Caco-2 (cell line): ENCODE results near the gene TRDN. TPM values are rescaled to one million over a fixed set of nuclear protein-coding genes. Genes with fewer than 3 reads are reported as not detected.

Experiments
- BruUV-seq: library from RNA; stranded (reverse); fragments of 400-500 nt; replicated peaks from 2 replicates; lab custom pipeline; 2021; lab: Mats Ljungman, UMichigan
- CTCF ChIA-PET: fragments of 300-600 bp; sonication (Branson Sonifier 250); formaldehyde crosslinking; loops from one replicate; lab custom pipeline; 2022; ENCODE audit warnings: antibody characterized with exemption; lab: Charles Lee
- POLR2A ChIA-PET: fragments of 300-600 bp; sonication (Branson Sonifier 250); formaldehyde crosslinking; loops from one replicate; lab custom pipeline; 2022; ENCODE audit warnings: antibody characterized with exemption; lab: Charles Lee
- DNase-seq, 2 experiments: peaks; one replicate each; pipeline versions ENCODE4 v3.0.0 to v3.0.0-alpha.2; 2020 to 2022
- H3K27me3 ChIP-seq: replicated peaks from 2 replicates; pipeline ENCODE4 v1.6.0; 2011; ENCODE audit warnings: low read length; ENCODE audit not compliant: control insufficient read depth, insufficient read depth
- H3K36me3 ChIP-seq: 2 replicates; pipeline ENCODE4 v1.5.1; 2011; ENCODE audit warnings: low read length; ENCODE audit not compliant: control insufficient read depth, insufficient read depth
- H3K4me1 ChIP-seq: fragments of 250-450 bp; sonication (Bioruptor Pico); 2 replicates; pipeline ENCODE4 v1.5.1; 2020; ENCODE audit warnings: mild to moderate bottlenecking
- H3K4me3 ChIP-seq: 2 replicates; pipeline ENCODE4 v1.5.1; 2011; ENCODE audit warnings: low read depth, mild to moderate bottlenecking, control low read depth, low read length
- H3K9me3 ChIP-seq: fragments of 250-450 bp; sonication (Bioruptor Pico); 2 replicates; pipeline ENCODE4 v1.5.1; 2020; ENCODE audit warnings: mild to moderate bottlenecking, moderate library complexity
- H3K27ac Mint-ChIP-seq: one replicate; pipeline ENCODE4 v1.8.0; 2022; ENCODE audit warnings: mixed read lengths; ENCODE audit not compliant: unreplicated experiment
- H3K27me3 Mint-ChIP-seq: one replicate; pipeline ENCODE4 v1.8.0; 2022; ENCODE audit warnings: mixed read lengths; ENCODE audit not compliant: insufficient read depth, unreplicated experiment
- H3K36me3 Mint-ChIP-seq: one replicate; pipeline ENCODE4 v1.8.0; 2022; ENCODE audit warnings: mild to moderate bottlenecking, mixed read lengths; ENCODE audit not compliant: insufficient read depth, unreplicated experiment
- H3K4me1 Mint-ChIP-seq: one replicate; pipeline ENCODE4 v1.8.0; 2022; ENCODE audit warnings: low read depth, mixed read lengths; ENCODE audit not compliant: unreplicated experiment
- H3K4me3 Mint-ChIP-seq: one replicate; pipeline ENCODE4 v1.8.0; 2022; ENCODE audit warnings: mild to moderate bottlenecking, moderate library complexity, mixed read lengths; ENCODE audit not compliant: unreplicated experiment
- H3K9me3 Mint-ChIP-seq: one replicate; pipeline ENCODE4 v1.8.0; 2022; ENCODE audit warnings: mixed read lengths; ENCODE audit not compliant: unreplicated experiment
- intact Hi-C: fragments of 100-400 bp; cut with micrococcal nuclease; formaldehyde crosslinking; loops from one replicate; pipeline ENCODE4 v1.10.0; 2022; ENCODE audit not compliant: unreplicated experiment
- total RNA-seq: library from RNA; stranded (reverse); gene quantifications from 2 replicates; pipeline ENCODE4 v1.2.3, GENCODE V29; 2022
- TF ChIP-seq, protein P1 (sequence below), 2 experiments: fragments of 200-600 bp in 1 of 2; IDR thresholded peaks; 1 replicate in 1 of 2; 2 replicates in 1 of 2; pipeline versions ENCODE4 v1.5.1 to v1.8.0; 2011 to 2022; ENCODE audit warnings: antibody characterized with exemption in 1 of 2, control low read depth in 1 of 2, inconsistent platforms in 1 of 2, low read depth in 1 of 2, low read length in 1 of 2, mild to moderate bottlenecking in 1 of 2, moderate library complexity in 1 of 2; ENCODE audit not compliant: insufficient read depth in 1 of 2, severe bottlenecking in 1 of 2, unreplicated experiment in 1 of 2

Gene TRDN
- total RNA-seq, 1 experiment from 2014 or later = not detected

- no peaks in the 10 kb centered on the region for H3K9me3 Mint-ChIP-seq
- Histone ChIP-seq H3K4me3 (no peak overlapping the region), H3K27me3 (no peaks in the 10 kb centered on the region), H3K9me3 (no peaks in the 10 kb centered on the region), H3K4me1 (no peaks in the 10 kb centered on the region), H3K36me3 (no peaks in the 10 kb centered on the region)
- intact Hi-C loops = no loop called here
- no peak for DNase-seq
- H3K36me3 Mint-ChIP-seq = no peaks in the 10 kb centered on the region
- ChIA-PET POLR2A (no interaction called here), CTCF (interaction anchor here (1.6 kb wide), 1 partner anchor 298 kb away, joined by 6 read pairs; no protein-coding TSS in a partner anchor)
- no peak overlapping the region for H3K4me3 Mint-ChIP-seq
- H3K4me1 Mint-ChIP-seq = no peaks in the 10 kb centered on the region
- TF ChIP-seq, protein P1, sequence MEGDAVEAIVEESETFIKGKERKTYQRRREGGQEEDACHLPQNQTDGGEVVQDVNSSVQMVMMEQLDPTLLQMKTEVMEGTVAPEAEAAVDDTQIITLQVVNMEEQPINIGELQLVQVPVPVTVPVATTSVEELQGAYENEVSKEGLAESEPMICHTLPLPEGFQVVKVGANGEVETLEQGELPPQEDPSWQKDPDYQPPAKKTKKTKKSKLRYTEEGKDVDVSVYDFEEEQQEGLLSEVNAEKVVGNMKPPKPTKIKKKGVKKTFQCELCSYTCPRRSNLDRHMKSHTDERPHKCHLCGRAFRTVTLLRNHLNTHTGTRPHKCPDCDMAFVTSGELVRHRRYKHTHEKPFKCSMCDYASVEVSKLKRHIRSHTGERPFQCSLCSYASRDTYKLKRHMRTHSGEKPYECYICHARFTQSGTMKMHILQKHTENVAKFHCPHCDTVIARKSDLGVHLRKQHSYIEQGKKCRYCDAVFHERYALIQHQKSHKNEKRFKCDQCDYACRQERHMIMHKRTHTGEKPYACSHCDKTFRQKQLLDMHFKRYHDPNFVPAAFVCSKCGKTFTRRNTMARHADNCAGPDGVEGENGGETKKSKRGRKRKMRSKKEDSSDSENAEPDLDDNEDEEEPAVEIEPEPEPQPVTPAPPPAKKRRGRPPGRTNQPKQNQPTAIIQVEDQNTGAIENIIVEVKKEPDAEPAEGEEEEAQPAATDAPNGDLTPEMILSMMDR (IDR thresholded peaks at IDR 0.05; ENCODE audit: insufficient read depth in 1 of 2, low read depth in 1 of 2, low read length in 1 of 2, severe bottlenecking in 1 of 2, unreplicated experiment in 1 of 2) = no peak
- H3K27me3 Mint-ChIP-seq = no peaks in the 10 kb centered on the region
- no TSS peak for BruUV-seq
- H3K27ac Mint-ChIP-seq = no peak overlapping the region
Observed at GRCh38 chr6:123417535-123417934, 219.2 kb downstream of the TRDN start.

GRCh38 chr6:123415844-123416468, 220.8 kb downstream of the TRDN start:
- peak; percentile 48 for DNase-seq
- Mint-ChIP-seq H3K27ac (no peak overlapping the region), H3K9me3 (no peaks in the 10 kb centered on the region), H3K4me3 (no peak overlapping the region), H3K36me3 (no peaks in the 10 kb centered on the region), H3K27me3 (no peaks in the 10 kb centered on the region), H3K4me1 (no peaks in the 10 kb centered on the region)
- ChIA-PET POLR2A (no interaction called here), CTCF (interaction anchor here (1.5 kb wide), 1 partner anchor 299 kb away, joined by 6 read pairs; no protein-coding TSS in a partner anchor)
- no peaks in the 10 kb centered on the region for H3K9me3 ChIP-seq
- H3K4me1 ChIP-seq = no peaks in the 10 kb centered on the region
- BruUV-seq = no TSS peak
- no peaks in the 10 kb centered on the region for H3K36me3 ChIP-seq
- no peak overlapping the region for H3K4me3 ChIP-seq
- no peaks in the 10 kb centered on the region for H3K27me3 ChIP-seq
- TF ChIP-seq, protein P1 (IDR thresholded peaks at IDR 0.05; ENCODE audit: insufficient read depth in 1 of 2, low read depth in 1 of 2, low read length in 1 of 2, severe bottlenecking in 1 of 2, unreplicated experiment in 1 of 2) = peak; percentile 27 to 58
- intact Hi-C loops = loop anchor here (1.0 kb wide), 1 partner anchor 299 kb away; no protein-coding TSS in a partner anchor

GRCh38 chr6:123404975-123405374, 231.8 kb downstream of the TRDN start:
- Mint-ChIP-seq H3K9me3 (no peaks in the 10 kb centered on the region), H3K27me3 (peaks cover 4% of the 10 kb centered on the region), H3K36me3 (no peaks in the 10 kb centered on the region), H3K4me1 (no peaks in the 10 kb centered on the region), H3K27ac (no peak overlapping the region), H3K4me3 (no peak overlapping the region)
- TF ChIP-seq, protein P1 (IDR thresholded peaks at IDR 0.05; ENCODE audit: insufficient read depth in 1 of 2, low read depth in 1 of 2, low read length in 1 of 2, severe bottlenecking in 1 of 2, unreplicated experiment in 1 of 2) = no peak
- no peak overlapping the region for H3K4me3 ChIP-seq
- no TSS peak for BruUV-seq
- H3K4me1 ChIP-seq = no peaks in the 10 kb centered on the region
- intact Hi-C loops = no loop called here
- POLR2A ChIA-PET = no interaction called here
- no peaks in the 10 kb centered on the region for H3K9me3 ChIP-seq
- H3K27me3 ChIP-seq = no peaks in the 10 kb centered on the region
- CTCF ChIA-PET = no interaction called here
- DNase-seq = no peak
- H3K36me3 ChIP-seq = no peaks in the 10 kb centered on the region
